Measurements from ENCODE around the gene SATL1.

Gene SATL1

GRCh38 chrX:85136409-85136808, 107.2 kb downstream of the SATL1 start:
- no peak for TF ChIP-seq CTCF (IDR thresholded peaks at IDR 0.05; ENCODE audit: low read depth, low read length)
- no peak for DNase-seq (ENCODE audit: extremely low read depth, low read depth)

- TF ChIP-seq CTCF (IDR thresholded peaks at IDR 0.05; ENCODE audit: low read depth, low read length), result no peak
- DNase-seq (ENCODE audit: extremely low read depth, low read depth), result no peak
Measured at GRCh38 chrX:85115252-85115651, 128.3 kb downstream of the SATL1 start.

- no peak for DNase-seq (ENCODE audit: extremely low read depth, low read depth)
Measured at GRCh38 chrX:85114776-85115175, 128.8 kb downstream of the SATL1 start.

GRCh38 chrX:85114171-85114570, 129.4 kb downstream of the SATL1 start:
- no peak for TF ChIP-seq CTCF (IDR thresholded peaks at IDR 0.05; ENCODE audit: low read depth, low read length)

More at GRCh38 chrX:85114776-85115175, 128.8 kb downstream of the SATL1 start:
- no peak for TF ChIP-seq CTCF (IDR thresholded peaks at IDR 0.05; ENCODE audit: low read depth, low read length)

GRCh38 chrX:85113746-85114145, 129.8 kb downstream of the SATL1 start:
- DNase-seq (ENCODE audit: extremely low read depth, low read depth), result no peak
- TF ChIP-seq CTCF (IDR thresholded peaks at IDR 0.05; ENCODE audit: low read depth, low read length), result no peak

More at GRCh38 chrX:85114171-85114570, 129.4 kb downstream of the SATL1 start:
- DNase-seq (ENCODE audit: extremely low read depth, low read depth), result no peak

GRCh38 chrX:85112293-85112692, 131.3 kb downstream of the SATL1 start:
- DNase-seq (ENCODE audit: extremely low read depth, low read depth), result no peak
- TF ChIP-seq CTCF (IDR thresholded peaks at IDR 0.05; ENCODE audit: low read depth, low read length), result no peak

GRCh38 chrX:85111347-85111746, 132.2 kb downstream of the SATL1 start:
- no peak for DNase-seq (ENCODE audit: extremely low read depth, low read depth)
- peak; percentile 79 for TF ChIP-seq CTCF (IDR thresholded peaks at IDR 0.05; ENCODE audit: low read depth, low read length)
